ENCODE measurements around the gene PARD3.

Gene PARD3

DNA sequence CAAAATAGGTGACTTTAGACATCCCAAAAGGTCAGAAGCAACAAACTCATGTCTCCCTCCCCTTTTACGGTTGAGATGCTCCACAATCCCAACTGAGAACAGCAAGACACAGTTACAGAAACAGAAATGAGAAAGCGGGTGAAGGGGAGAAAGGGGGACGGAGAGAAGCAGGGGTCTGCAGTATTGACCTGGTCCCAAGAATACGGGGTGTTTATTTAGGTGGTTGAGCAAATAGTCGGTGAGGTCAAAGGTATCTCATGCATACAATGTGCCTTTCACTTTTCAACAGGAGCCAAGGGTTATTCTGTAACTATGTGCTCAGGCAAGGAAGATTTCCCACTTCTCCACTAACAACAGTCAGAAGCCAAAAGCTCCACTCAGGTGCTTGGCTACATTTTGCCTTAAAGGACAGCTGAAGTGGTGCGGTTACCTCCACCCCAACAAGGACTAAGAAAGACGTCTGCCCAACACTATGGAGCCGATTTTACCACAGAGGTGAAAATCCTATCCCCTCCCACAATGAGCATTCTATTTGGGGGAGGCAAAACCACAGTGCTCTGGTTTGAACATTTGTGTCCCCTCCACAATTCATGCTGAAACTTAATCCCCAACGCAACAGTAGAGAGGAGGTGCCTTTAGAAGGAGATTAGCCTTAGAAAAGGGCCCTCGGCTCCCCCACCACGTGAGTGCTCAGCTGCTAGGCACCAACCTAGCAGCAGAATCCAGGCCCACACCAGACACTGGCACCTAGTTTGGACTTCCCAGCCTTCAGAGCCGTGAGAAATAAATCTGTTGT is 77.9 kb downstream of the PARD3 start:
- Mint-ChIP-seq H3K27me3 (peaks cover 3% of the 10 kb centered on the region), H3K4me1 (ENCODE audit: low read depth) (no peaks in the 10 kb centered on the region), H3K9me3 (no peaks in the 10 kb centered on the region), H3K4me3 (no peak overlapping the region), H3K27ac (no peak overlapping the region), H3K36me3 (ENCODE audit: low read depth) (no peaks in the 10 kb centered on the region)

DNA sequence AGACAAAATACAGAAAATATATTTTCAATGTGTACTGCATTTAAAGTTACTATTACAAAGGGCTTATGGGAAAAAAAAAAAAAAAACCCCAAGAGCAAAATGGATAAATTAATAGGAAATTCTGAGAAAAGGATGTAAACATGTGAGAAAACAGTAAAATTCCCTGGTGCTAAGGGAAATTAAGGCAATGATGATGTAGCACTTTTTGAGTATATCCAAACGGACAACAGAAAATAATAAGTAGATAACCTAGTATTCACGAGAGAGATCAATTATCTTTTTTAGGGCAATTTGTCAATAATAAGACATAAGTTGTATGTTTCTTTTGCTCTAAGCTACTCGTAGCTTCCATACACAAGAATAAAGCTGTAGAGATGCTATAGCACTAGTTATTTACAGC is 80.2 kb downstream of the PARD3 start:
- H3K4me1 Mint-ChIP-seq (ENCODE audit: low read depth), result no peaks in the 10 kb centered on the region
- no peaks in the 10 kb centered on the region for H3K9me3 Mint-ChIP-seq
- H3K27ac Mint-ChIP-seq, result no peak overlapping the region
- H3K27me3 Mint-ChIP-seq, result peaks cover 3% of the 10 kb centered on the region
- no peaks in the 10 kb centered on the region for H3K36me3 Mint-ChIP-seq (ENCODE audit: low read depth)
- H3K4me3 Mint-ChIP-seq, result no peak overlapping the region

DNA sequence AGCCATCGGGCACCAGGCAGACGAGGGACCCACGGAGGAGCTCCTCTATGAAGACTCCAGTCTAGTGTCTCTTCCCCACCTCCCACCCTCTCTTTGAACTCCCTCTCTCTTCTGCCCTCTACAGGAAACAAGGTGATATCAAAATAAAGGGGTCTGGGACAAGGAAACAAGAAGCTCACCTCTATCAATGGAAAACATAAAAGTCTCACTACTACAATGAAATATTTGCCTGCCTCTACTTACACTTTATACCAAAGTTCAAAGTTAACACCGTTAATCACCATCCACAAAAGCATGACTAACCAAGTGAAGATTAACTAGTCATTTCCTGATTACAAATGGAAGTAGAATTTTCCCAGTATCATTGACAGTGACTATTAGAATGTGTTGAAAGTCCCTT is 82.2 kb downstream of the PARD3 start:
- Mint-ChIP-seq H3K27ac (no peak overlapping the region), H3K27me3 (no peaks in the 10 kb centered on the region), H3K9me3 (no peaks in the 10 kb centered on the region), H3K4me1 (ENCODE audit: low read depth) (no peaks in the 10 kb centered on the region), H3K4me3 (no peak overlapping the region), H3K36me3 (ENCODE audit: low read depth) (no peaks in the 10 kb centered on the region)

DNA sequence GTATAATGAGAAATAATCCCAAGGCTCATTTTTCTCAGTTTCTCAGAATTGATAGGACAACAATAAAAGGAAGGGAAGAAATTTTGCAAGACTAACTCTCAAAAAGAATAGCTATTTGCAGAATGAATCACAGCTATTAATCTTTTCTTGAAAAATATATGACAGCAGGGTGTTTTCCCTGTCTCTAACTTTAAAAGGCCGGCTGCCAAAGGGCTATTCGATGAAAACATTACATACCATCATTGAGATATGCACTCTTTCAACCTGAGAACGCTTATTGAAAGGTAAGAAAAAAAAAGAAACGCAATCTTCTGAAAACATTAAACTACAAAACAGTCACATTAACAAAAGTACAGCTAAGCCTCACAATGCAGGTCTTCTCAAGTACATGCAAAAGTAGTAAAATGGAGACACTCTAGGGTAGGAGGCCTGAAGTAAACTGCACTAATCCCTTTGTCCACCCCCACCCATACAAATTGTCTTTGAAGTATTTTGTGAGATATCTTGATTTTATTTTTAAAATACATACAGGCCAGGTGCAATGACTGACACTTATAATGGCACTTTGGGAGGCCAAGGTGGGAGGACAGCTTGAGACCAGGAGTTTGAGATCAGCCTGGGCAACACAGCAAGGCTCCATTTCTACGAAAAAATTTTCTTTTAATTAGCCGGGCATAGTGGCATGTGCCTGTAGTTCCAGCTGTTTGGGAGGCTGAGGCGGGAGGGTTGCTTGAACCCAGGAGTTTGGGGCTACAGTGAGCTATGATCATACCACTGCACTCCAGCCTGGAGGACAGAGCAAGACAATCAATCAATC is 83.0 kb downstream of the PARD3 start:
- Mint-ChIP-seq H3K36me3 (ENCODE audit: low read depth) (no peaks in the 10 kb centered on the region), H3K4me1 (ENCODE audit: low read depth) (no peaks in the 10 kb centered on the region), H3K27me3 (no peaks in the 10 kb centered on the region), H3K9me3 (no peaks in the 10 kb centered on the region), H3K27ac (no peak overlapping the region), H3K4me3 (no peak overlapping the region)

DNA sequence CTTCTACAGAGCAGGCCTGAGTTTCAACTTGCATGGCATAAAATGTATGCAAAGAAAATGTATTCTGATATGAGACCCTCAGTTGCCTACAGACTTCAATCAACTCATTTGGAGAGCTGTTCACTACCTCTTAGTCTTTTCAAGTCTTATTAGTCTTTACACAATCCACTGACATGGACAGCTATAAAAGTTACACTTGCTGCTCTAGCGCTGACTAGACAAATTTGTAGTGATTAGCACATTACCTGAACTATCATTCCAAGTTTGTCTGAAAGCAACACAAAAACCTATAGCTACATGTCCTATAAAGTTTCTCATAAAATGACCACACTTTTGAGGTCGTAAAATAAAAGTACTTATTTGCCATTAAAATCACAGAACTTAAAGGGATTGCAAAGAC is 83.9 kb downstream of the PARD3 start:
- H3K4me3 Mint-ChIP-seq, result no peak overlapping the region
- no peak overlapping the region for H3K27ac Mint-ChIP-seq
- no peaks in the 10 kb centered on the region for H3K27me3 Mint-ChIP-seq
- no peaks in the 10 kb centered on the region for H3K36me3 Mint-ChIP-seq (ENCODE audit: low read depth)
- H3K4me1 Mint-ChIP-seq (ENCODE audit: low read depth), result no peaks in the 10 kb centered on the region
- H3K9me3 Mint-ChIP-seq, result no peaks in the 10 kb centered on the region

DNA sequence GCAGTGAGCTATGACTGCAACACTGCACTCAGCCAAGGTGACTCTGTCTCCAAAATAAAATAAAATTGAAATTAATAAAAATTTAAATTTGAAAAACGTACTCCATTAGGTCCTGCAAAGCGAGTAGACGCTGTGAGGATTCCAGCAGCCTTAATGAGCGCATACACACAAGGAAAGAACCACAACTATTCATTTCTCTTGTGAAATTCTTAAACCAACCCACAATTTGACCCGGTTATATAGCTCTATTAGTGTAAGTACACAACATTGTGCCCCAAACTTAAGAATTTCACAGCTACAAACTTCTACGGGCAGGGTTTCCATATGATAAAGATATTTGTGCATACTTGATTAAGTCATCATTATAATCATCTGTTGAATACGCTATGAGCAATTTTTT is 84.4 kb downstream of the PARD3 start:
- H3K27me3 Mint-ChIP-seq, result no peaks in the 10 kb centered on the region
- no peaks in the 10 kb centered on the region for H3K4me1 Mint-ChIP-seq (ENCODE audit: low read depth)
- no peaks in the 10 kb centered on the region for H3K9me3 Mint-ChIP-seq
- H3K36me3 Mint-ChIP-seq (ENCODE audit: low read depth), result no peaks in the 10 kb centered on the region
- H3K4me3 Mint-ChIP-seq, result no peak overlapping the region
- H3K27ac Mint-ChIP-seq, result no peak overlapping the region

DNA sequence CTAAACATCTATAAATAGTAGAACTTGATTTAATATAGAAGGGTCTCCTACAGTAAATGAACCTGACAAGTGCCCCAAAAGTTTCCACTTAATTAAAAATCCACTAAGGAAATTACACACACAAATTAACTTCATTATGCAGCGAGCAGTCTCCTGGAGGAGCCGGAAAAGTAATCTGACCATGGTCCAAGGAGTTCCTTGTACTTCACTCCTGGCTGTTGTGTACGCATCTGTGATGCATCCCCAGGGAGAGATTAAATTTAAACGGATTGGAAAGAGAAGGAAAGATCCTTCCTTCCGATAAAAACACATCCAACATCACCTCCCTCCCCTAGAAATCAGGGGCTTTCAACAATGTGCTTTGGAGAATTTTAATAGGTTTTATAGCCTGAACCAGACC is 85.5 kb downstream of the PARD3 start:
- Mint-ChIP-seq H3K4me1 (ENCODE audit: low read depth) (no peaks in the 10 kb centered on the region), H3K36me3 (ENCODE audit: low read depth) (no peaks in the 10 kb centered on the region), H3K4me3 (no peak overlapping the region), H3K9me3 (no peaks in the 10 kb centered on the region), H3K27ac (no peak overlapping the region), H3K27me3 (no peaks in the 10 kb centered on the region)

DNA sequence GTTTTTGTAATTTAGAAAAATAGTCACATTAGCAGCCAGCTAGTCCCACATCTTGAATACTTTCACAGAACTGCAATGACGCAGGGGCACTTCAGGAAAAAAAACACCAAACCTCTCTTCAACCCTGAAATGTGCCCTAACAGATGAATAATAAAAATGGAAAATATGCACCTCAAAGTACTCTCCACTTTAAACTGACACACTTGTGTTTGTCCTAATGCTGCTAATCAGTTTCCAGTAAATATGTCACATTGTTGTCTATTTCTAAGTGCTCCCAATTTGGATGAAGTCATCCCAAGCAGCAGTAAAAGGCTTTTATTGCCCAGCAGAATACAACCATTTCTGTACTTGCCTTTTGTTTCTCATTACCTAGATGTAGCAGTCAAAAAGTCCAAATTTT is 86.7 kb downstream of the PARD3 start:
- no peaks in the 10 kb centered on the region for H3K27me3 Mint-ChIP-seq
- no peak overlapping the region for H3K4me3 Mint-ChIP-seq
- no peaks in the 10 kb centered on the region for H3K36me3 Mint-ChIP-seq (ENCODE audit: low read depth)
- no peak overlapping the region for H3K27ac Mint-ChIP-seq
- no peaks in the 10 kb centered on the region for H3K9me3 Mint-ChIP-seq
- no peaks in the 10 kb centered on the region for H3K4me1 Mint-ChIP-seq (ENCODE audit: low read depth)

DNA sequence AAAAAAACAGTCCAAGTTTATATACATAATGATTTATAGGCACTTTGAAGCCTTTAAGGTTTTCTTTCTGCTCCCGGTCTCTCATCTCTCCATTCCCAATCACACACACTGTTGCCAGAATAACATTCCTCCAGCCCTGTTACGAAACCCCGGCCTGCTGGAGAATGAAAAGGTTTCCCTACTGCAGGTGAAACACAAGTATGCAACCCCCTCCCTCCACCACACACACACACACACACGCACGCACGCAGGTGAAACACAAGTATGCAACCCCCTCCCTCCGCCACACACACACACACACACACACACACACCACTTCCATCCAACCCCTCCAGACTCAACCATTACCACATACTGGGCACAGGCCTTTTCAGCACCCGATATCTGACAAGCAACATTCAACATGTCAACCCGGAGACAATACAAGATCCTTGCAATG is 87.5 kb downstream of the PARD3 start:
- no peak overlapping the region for H3K4me3 Mint-ChIP-seq
- H3K4me1 Mint-ChIP-seq (ENCODE audit: low read depth), result no peaks in the 10 kb centered on the region
- H3K9me3 Mint-ChIP-seq, result no peaks in the 10 kb centered on the region
- no peak overlapping the region for H3K27ac Mint-ChIP-seq
- no peaks in the 10 kb centered on the region for H3K27me3 Mint-ChIP-seq
- no peaks in the 10 kb centered on the region for H3K36me3 Mint-ChIP-seq (ENCODE audit: low read depth)

DNA sequence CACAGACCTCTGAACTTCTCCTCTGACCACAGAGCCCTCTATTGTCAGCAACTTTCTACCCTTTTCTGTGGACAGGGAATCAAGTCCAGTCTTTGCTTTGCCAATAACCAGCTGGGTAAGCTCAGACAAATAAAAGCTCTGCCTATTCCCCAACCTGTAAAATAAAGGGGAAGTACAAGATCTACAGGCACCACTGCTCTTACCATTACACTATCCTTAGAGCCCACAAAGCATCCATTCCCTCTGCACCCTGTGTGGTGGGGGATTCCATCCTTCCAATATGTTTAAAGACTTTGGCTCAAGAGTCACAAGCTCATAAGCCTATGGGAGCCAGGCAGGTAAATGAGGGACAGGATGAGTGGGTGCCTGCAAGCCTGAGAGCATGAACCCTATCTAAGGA is 88.2 kb downstream of the PARD3 start:
- Mint-ChIP-seq H3K27me3 (no peaks in the 10 kb centered on the region), H3K4me1 (ENCODE audit: low read depth) (no peaks in the 10 kb centered on the region), H3K27ac (no peak overlapping the region), H3K36me3 (ENCODE audit: low read depth) (no peaks in the 10 kb centered on the region), H3K4me3 (no peak overlapping the region), H3K9me3 (no peaks in the 10 kb centered on the region)

DNA sequence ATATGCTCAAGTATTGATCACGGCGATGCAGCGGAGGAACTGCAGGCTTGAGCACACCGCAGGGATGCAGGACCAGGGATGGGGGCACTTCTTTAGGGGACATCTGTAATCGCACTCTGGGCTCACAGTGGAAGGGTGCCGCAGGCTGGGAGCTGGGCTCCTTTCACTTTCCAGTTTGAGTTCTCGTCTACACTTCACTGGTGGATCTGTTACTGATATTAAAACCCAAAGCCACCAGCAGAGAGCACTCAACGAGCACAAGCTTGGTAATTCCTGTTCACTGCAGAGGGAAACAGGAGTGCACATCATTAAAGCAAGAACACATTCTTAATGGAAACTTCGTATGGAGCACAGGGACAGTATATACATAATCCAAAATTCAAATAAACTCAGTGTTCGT is 91.3 kb downstream of the PARD3 start:
- Mint-ChIP-seq H3K4me3 (no peak overlapping the region), H3K27ac (no peak overlapping the region), H3K36me3 (ENCODE audit: low read depth) (no peaks in the 10 kb centered on the region), H3K4me1 (ENCODE audit: low read depth) (no peaks in the 10 kb centered on the region), H3K27me3 (no peaks in the 10 kb centered on the region), H3K9me3 (no peaks in the 10 kb centered on the region)

DNA sequence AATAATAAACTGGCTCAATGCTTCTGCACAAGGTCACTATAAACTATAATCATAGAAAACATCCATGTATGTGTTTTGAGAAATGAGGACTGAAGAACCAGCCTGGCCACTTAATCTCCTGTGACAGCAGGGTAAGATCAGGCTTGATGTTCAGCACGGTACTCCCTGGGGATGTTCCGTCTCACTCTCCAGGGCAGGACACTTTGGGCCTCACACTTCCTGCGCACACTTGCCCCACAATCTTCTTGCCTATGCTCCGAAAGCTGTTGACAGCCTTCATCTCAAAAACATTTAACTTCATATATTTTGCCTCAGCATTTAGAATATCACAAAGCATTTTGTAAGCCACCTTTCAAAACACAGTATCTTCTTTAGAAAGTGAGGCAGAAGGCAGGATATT is 92.7 kb downstream of the PARD3 start:
- Mint-ChIP-seq H3K36me3 (ENCODE audit: low read depth) (no peaks in the 10 kb centered on the region), H3K4me3 (no peak overlapping the region)

DNA sequence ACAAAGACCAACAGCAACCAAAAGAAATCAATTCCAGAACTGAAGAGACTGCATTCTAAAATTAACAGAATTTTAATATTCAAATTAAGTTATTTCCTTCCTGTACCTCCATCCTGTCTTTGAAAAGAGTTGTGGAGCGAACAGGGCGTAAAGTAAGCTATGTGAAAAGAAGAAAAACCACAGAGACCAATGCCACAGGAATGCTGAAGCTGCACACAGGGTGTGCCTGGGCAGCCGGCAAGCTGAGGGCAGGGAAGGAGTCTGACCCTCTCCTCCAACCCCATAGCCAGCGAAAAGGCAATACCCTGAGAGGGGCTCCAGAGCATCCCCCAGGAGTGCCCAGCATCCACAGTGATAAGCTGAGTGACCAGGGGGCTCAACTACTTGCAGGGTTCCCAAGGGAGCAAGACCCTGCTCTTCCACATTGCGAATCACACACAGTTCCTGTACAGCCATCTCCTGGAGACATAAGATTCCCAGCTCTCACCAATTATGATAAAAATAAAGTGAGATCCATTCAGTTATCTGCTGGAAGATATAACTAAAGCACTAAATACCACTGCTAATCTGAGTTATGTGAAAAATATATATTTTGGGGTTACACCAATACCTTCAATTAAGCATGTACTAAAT is 93.8 kb downstream of the PARD3 start:
- Mint-ChIP-seq H3K4me3 (no peak overlapping the region), H3K27ac (no peak overlapping the region), H3K9me3 (no peaks in the 10 kb centered on the region), H3K36me3 (ENCODE audit: low read depth) (no peaks in the 10 kb centered on the region), H3K4me1 (ENCODE audit: low read depth) (peaks cover 5% of the 10 kb centered on the region), H3K27me3 (no peaks in the 10 kb centered on the region)

More for the DNA sequence above, 92.7 kb downstream of the PARD3 start:
- Mint-ChIP-seq H3K9me3 (no peaks in the 10 kb centered on the region), H3K4me1 (ENCODE audit: low read depth) (peaks cover under 1% of the 10 kb centered on the region), H3K27ac (no peak overlapping the region), H3K27me3 (no peaks in the 10 kb centered on the region)

DNA sequence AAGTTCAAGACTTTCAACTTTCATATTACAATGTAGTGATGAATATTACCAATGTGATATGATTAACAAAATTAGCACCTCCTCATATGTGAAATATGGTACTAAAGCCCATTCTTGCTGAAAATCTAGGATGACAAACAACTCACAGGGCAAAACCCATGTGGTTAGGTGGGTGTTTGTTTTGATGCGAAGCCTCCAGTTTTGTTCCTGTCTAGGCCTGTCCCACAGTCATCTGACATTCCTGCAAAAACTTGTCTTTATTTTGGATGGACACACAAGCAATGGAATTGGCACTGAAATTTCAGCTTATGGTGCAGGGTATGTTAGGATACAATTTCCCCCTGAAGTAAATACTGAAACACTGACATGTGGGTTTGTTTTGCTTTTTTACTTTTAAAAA is 95.3 kb downstream of the PARD3 start:
- Mint-ChIP-seq H3K27me3 (no peaks in the 10 kb centered on the region), H3K4me1 (ENCODE audit: low read depth) (peaks cover 5% of the 10 kb centered on the region), H3K4me3 (no peak overlapping the region), H3K27ac (no peak overlapping the region), H3K36me3 (ENCODE audit: low read depth) (no peaks in the 10 kb centered on the region), H3K9me3 (no peaks in the 10 kb centered on the region)

DNA sequence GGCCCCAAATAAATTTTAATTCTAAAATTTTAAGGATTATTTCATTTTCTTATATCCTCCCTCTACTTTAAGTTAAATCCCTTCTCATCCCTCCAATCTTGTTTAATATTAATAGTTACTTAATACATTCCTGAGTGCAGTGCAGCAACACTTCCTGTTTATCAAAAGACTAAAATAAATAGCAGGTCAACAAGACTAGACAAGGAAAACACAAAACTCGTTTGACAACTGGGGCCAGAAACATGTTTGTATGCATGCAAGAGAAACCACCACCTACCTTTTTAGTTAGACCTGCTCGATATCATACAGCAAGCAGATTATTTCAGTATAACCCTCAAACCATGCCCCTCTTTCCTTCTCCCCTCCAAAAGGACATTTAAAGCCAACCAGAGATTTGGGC is 95.8 kb downstream of the PARD3 start:
- Mint-ChIP-seq H3K4me1 (ENCODE audit: low read depth) (peaks cover 5% of the 10 kb centered on the region), H3K4me3 (no peak overlapping the region), H3K27ac (no peak overlapping the region), H3K9me3 (no peaks in the 10 kb centered on the region), H3K27me3 (no peaks in the 10 kb centered on the region), H3K36me3 (ENCODE audit: low read depth) (no peaks in the 10 kb centered on the region)
